Tibial nerve (tissue), 4 donors: Measurements from ENCODE around the gene SSTR3. TPM values are rescaled to one million over a fixed set of nuclear protein-coding genes. Genes with fewer than 3 reads are reported as not detected.
"Not testable (repeated sequence)": the region's sequence is repeated elsewhere in the genome, so short reads cannot be mapped to it uniquely, and the experiment has no call there.

Source experiments
- DNase-seq, 2 donors: peaks; one replicate each; pipeline ENCODE4 v3.0.0-alpha.2; 2019; ENCODE audit warnings: low spot score in 2 of 2
- H3K27ac ChIP-seq, 4 donors: fragments of 200-600 bp; sonication (generic) in 3 of 4; one replicate each; pipeline ENCODE4 v1.5.1; 2017 to 2019; ENCODE audit warnings: mild to moderate bottlenecking in 1 of 4
- H3K27me3 ChIP-seq, 2 donors: fragments of 200-600 bp; sonication (generic) in 1 of 2; one replicate each; pipeline versions ENCODE4 v1.5.1 to v1.6.0; 2017 to 2019
- H3K36me3 ChIP-seq, 3 donors: fragments of 200-600 bp; sonication (generic); one replicate each; pipeline ENCODE4 v1.5.1; 2018 to 2019
- H3K4me1 ChIP-seq, 4 donors: fragments of 200-600 bp; sonication (generic) in 3 of 4; one replicate each; pipeline ENCODE4 v1.5.1; 2017 to 2019
- H3K4me3 ChIP-seq, 4 donors: fragments of 200-600 bp; sonication (generic) in 3 of 4; one replicate each; pipeline ENCODE4 v1.5.1; 2017 to 2019; ENCODE audit warnings: mild to moderate bottlenecking in 1 of 4, moderate library complexity in 1 of 4
- H3K9me3 ChIP-seq, 4 donors: fragments of 200-600 bp; sonication (generic) in 3 of 4; one replicate each; pipeline ENCODE4 v1.5.1; 2017 to 2019
- CTCF ChIP-seq, 5 experiments: fragments of 200-600 bp in 3 of 5; fragments of 450-650 bp in 2 of 5; sonication (generic) in 3 of 5; IDR thresholded peaks; one replicate each; pipeline ENCODE4 v1.5.1; 2016 to 2019; ENCODE audit warnings: antibody characterized with exemption in 5 of 5, mild to moderate bottlenecking in 3 of 5, moderate library complexity in 2 of 5
- EP300 ChIP-seq, 2 donors: sonication (generic); formaldehyde crosslinking; IDR thresholded peaks; one replicate each; pipeline ENCODE4 v1.6.1; 2017; ENCODE audit warnings: antibody characterized with exemption in 2 of 2, mild to moderate bottlenecking in 1 of 2
- POLR2A ChIP-seq, 2 donors: fragments of 450-650 bp; IDR thresholded peaks; one replicate each; pipeline ENCODE4 v1.6.1; 2017; ENCODE audit warnings: antibody characterized with exemption in 2 of 2, mild to moderate bottlenecking in 2 of 2, moderate library complexity in 2 of 2
- WGBS, 2 donors: methylation state at CpG; one replicate each; pipeline ENCODE4 v1.1.5; 2018; 5-methylcytosine and 5-hydroxymethylcytosine counted together
- total RNA-seq, 4 donors: library from RNA; depleted of rRNA; stranded (reverse); fragments of >200 nt; gene quantifications; one replicate each; pipeline ENCODE4 v1.1.0, GENCODE V29; 2016

Gene SSTR3
- total RNA-seq, 4 donors from 2014 or later: not detected

- DNase-seq: no peak
These were observed 42.1 kb upstream of the SSTR3 start for GRCh38 chr22:37254209-37254866.

GRCh38 chr22:37253126-37253660, 40.9 kb upstream of the SSTR3 start:
- Histone ChIP-seq H3K4me3 (no peak overlapping the region), H3K36me3 (no peaks in the 10 kb centered on the region), H3K4me1 (no peaks in the 10 kb centered on the region), H3K27me3 (peaks cover 2 to 62% of the 10 kb centered on the region in 2 donors), H3K27ac (no peak overlapping the region), H3K9me3 (no peaks in the 10 kb centered on the region)
- WGBS, 2 donors: 46 to 47% methylated on average over 7 of the region's 7 CpGs
- TF ChIP-seq CTCF (IDR thresholded peaks at IDR 0.05): no peak
- TF ChIP-seq EP300 (IDR thresholded peaks at IDR 0.05): no peak
- TF ChIP-seq POLR2A (IDR thresholded peaks at IDR 0.05): no peak
- DNase-seq: no peak

More at GRCh38 chr22:37254209-37254866, 42.1 kb upstream of the SSTR3 start:
- 60 to 69% methylated on average over 5 of the region's 5 CpGs for WGBS, 2 donors
- Histone ChIP-seq H3K27me3 (peaks cover 2 to 74% of the 10 kb centered on the region in 2 donors), H3K4me3 (no peak overlapping the region), H3K27ac (no peak overlapping the region), H3K4me1 (peaks cover 0 to 3% (median 0%) of the 10 kb centered on the region in 4 donors), H3K36me3 (no peaks in the 10 kb centered on the region), H3K9me3 (no peaks in the 10 kb centered on the region)
- TF ChIP-seq EP300 (IDR thresholded peaks at IDR 0.05) (no peak), CTCF (IDR thresholded peaks at IDR 0.05) (no peak), POLR2A (IDR thresholded peaks at IDR 0.05) (no peak)

- H3K4me3 ChIP-seq, H3K27ac ChIP-seq, H3K9me3 ChIP-seq, H3K4me1 ChIP-seq, DNase-seq, H3K36me3 ChIP-seq: not testable (repeated sequence)
- H3K27me3 ChIP-seq: peaks cover 2 to 53% of the 10 kb centered on the region in 2 donors
- WGBS, 2 donors: 84 to 85% methylated on average over 8 of the region's 8 CpGs
These were observed 39.6 kb upstream of the SSTR3 start for GRCh38 chr22:37251836-37252235.

GRCh38 chr22:37249986-37250385, 37.7 kb upstream of the SSTR3 start:
- TF ChIP-seq CTCF (IDR thresholded peaks at IDR 0.05) (no peak), EP300 (IDR thresholded peaks at IDR 0.05) (no peak), POLR2A (IDR thresholded peaks at IDR 0.05) (no peak)
- H3K4me1 ChIP-seq: peaks cover 0 to 3% (median 0%) of the 10 kb centered on the region in 4 donors
- DNase-seq: no peak
- H3K27me3 ChIP-seq: peaks cover 2 to 38% of the 10 kb centered on the region in 2 donors
- H3K27ac ChIP-seq: no peak overlapping the region
- WGBS, 2 donors: 72 to 73% methylated on average over 12 of the region's 12 CpGs
- no peak overlapping the region for H3K4me3 ChIP-seq
- no peaks in the 10 kb centered on the region for H3K36me3 ChIP-seq
- no peaks in the 10 kb centered on the region for H3K9me3 ChIP-seq

GRCh38 chr22:37248251-37248650, 36.0 kb upstream of the SSTR3 start:
- Histone ChIP-seq H3K27ac (no peak overlapping the region), H3K36me3 (no peaks in the 10 kb centered on the region), H3K9me3 (no peaks in the 10 kb centered on the region), H3K4me1 (peaks cover 0 to 12% (median 0%) of the 10 kb centered on the region in 4 donors), H3K4me3 (no peak overlapping the region), H3K27me3 (peaks cover 0 to 36% of the 10 kb centered on the region in 2 donors)
- WGBS, 2 donors: 60 to 69% methylated on average over 6 of the region's 6 CpGs
- DNase-seq: no peak
- TF ChIP-seq EP300 (IDR thresholded peaks at IDR 0.05): no peak
- no peak for TF ChIP-seq POLR2A (IDR thresholded peaks at IDR 0.05)
- TF ChIP-seq CTCF (IDR thresholded peaks at IDR 0.05): no peak
